NCI-H510A (cell line): ENCODE measurements around the gene OTUB1.

ENCODE experiments used
- DNase-seq: peaks from one replicate; lab custom pipeline; 2025; lab: John Stamatoyannopoulos, UW

Gene OTUB1

GRCh38 chr11:63978551-63979239 lies 7.5 kb upstream of the OTUB1 start:
- no peak for DNase-seq

GRCh38 chr11:63979426-63979825 lies 6.8 kb upstream of the OTUB1 start:
- no peak for DNase-seq

- DNase-seq, result no peak
These were observed 454 bp upstream of the OTUB1 start for GRCh38 chr11:63985812-63986155.

GRCh38 chr11:63986932-63987513 lies 785 bp downstream of the OTUB1 start:
- no peak for DNase-seq

DNA sequence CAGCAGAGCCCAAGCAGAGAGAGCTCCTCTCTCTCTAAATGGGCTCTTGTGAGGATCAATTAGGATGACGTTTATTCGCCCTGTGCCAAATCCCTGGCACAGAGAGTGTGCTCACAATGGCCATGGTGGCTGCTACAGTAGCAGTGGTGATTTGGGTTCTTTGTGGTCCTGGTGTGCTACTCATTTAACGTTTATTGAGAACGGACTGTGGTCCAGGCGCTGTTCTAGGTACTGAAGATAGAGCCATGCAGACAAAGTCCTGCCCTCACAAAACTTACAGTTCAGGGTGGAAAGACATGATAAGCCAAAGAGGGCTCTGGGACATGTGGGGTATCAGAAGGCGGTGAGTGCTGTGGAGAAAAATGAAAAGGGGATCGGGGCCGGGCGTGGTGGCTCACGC lies 5.3 kb downstream of the OTUB1 start:
- DNase-seq, result no peak

GRCh38 chr11:63993100-63993499 lies 6.9 kb downstream of the OTUB1 start:
- DNase-seq, result no peak

- DNase-seq, result no peak
These were observed 7.8 kb downstream of the OTUB1 start for GRCh38 chr11:63993993-63994392.

DNA sequence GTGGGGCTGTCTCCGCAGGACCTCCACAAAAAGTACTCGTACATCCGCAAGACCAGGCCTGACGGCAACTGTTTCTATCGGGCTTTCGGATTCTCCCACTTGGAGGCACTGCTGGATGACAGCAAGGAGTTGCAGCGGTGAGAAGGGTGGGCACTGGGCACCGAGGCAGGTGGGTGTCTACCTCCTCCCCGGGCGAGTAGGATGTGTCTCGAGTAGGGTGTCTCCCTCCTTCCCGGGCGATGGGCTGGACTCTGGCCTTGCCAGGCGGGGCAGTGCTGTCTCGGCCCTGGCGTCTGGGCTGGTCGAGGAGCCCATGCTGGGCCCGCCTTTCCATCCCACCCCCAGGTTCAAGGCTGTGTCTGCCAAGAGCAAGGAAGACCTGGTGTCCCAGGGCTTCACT lies 10.3 kb downstream of the OTUB1 start:
- no peak for DNase-seq

DNA sequence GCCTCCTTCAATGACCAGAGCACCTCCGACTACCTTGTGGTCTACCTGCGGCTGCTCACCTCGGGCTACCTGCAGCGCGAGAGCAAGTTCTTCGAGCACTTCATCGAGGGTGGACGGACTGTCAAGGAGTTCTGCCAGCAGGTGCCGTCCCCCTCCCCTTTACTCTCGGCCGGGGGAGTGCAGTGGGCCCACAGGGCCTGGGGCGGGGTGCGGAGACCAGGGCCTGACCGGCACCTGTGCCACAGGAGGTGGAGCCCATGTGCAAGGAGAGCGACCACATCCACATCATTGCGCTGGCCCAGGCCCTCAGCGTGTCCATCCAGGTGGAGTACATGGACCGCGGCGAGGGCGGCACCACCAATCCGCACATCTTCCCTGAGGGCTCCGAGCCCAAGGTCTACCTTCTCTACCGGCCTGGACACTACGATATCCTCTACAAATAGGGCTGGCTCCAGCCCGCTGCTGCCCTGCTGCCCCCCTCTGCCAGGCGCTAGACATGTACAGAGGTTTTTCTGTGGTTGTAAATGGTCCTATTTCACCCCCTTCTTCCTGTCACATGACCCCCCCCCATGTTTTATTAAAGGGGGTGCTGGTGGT lies 11.0 kb downstream of the OTUB1 start:
- DNase-seq, result no peak

DNA sequence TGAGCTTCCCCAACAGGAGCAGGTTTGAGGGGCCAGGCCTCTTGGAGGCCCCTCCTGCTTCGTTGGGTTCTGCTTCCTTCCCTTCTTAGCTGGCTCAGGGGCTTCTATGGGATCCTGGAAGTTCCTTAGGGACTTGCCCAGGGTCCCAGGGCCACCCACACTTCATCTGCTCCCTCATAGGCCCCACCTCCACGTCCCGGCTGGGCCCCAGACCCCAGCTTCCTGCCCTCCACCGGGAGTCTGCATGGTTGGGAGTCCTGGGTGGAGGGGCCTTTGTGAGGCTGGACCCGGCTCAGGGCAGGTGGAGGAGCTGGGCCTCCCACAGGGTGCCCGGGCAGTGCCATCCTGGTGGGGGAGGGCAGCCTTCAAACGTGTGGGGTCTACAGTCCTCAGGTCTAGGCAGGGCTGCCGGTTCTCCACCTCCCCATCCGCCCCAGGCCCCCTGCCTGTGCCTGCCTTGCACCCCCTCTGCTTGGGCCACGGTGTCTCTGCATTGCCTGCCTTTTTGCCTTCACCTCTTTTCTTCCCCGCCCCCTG lies 11.6 kb downstream of the OTUB1 start:
- no peak for DNase-seq

DNA sequence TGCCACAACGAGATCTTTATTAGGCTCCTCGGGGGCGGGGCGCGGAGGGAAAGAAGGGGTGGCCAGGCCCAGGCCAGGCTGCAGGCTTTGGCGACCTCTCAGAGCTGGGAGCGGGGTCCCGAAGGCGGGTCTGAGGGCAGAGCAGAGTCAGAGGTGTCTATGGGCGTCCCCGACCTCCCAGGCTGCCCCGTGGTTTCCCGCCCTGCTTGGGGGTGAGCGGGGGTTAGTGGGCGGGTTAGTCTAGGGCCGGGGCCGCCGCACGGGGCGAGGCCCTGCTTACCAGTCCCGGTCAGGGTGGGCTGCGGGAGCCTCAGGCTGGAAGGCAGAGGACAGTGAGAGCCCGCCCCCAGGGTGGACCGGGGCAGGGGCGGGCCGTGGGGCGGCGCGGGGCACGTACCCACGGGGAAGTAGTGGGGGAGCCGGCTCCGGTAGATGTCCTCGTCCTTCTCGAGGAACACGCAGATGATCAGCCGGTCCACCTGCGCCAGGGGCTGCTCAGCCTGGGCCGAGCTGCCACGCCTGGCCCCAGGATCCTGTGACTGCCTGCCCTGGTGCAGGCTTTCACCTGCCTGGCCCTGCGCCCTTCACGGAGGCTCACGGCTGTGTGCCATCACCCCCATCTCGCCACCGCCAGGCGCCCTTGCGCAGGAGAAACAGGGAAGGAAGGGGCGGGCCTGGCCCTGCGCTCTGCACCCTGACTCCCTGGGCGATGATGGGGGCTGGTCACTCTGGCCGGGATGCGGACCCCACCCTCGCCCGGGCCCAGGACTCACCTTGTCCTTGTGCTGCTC lies 12.5 kb downstream of the OTUB1 start:
- no peak for DNase-seq

DNA sequence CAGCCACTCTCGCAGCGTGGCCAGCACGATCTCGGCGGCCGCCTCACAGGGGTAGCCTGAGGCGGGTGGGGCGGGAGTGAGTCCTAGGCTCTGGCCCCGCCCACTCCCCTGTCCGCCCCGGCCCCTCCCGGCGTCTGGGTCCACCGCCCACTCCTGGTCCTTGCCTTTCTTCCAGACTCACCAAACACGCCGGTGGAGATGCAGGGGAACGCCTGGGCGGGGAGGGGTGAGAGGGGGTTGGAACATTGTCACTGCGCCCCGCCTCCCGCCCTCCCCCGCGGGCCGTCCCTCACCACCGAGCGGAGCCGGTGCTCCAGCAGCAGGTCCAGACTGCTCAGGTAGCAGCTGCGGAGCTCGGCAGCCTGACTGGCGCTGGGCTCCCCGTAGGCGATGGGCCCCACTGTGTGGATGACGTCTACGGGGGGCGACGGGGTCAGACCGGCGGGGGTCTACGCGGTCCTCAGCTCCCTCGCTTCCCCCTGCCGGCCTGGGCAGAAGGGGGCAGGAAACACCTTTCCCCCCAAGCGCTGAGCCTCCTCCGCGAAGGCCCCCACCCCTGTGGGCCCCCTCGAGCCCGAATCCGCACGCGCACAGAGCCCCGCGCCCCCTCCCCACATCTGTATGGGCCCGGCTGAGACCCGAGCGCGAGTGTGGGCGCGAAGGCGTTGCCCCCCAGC lies 13.2 kb downstream of the OTUB1 start:
- no peak for DNase-seq

- no peak for DNase-seq
These were observed 13.9 kb downstream of the OTUB1 start for GRCh38 chr11:64000026-64000739.

DNA sequence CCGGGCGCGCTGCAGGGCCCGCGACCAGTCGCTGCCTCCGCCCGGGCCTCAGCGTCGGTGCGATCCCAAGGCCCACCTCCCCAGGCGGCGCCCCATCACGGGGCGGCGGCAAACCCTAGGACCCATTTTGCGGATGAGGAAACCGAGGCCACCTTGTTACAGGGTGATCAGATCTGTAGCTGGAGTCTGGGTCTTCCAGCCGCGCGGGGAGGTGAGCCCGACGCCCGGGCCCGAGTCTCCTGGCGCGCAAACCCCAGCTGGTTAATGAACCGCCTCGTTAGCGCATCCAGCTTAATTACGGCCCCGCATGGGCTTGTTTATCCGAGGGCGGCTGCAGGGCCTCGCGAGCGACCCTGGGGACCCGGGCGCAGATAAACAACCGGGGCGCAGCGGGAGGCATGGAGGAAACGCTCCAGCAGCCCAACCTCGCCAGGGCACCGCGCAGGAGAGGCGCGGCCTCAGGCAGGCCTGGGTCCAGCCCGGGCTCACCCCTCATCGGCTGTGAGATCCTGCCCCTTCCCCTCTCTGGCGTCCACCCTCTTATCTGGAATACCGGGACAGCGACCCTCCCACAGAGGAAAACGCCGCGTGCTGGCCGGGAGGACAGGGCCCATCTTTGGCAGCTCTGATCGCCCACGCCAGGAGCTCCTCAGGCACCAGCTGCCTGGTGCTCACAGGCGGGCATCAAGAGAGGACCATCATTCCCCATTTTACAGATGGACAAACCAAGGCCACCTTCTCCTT lies 14.7 kb downstream of the OTUB1 start:
- DNase-seq, result no peak

GRCh38 chr11:64001484-64002420 lies 15.5 kb downstream of the OTUB1 start:
- no peak for DNase-seq

DNA sequence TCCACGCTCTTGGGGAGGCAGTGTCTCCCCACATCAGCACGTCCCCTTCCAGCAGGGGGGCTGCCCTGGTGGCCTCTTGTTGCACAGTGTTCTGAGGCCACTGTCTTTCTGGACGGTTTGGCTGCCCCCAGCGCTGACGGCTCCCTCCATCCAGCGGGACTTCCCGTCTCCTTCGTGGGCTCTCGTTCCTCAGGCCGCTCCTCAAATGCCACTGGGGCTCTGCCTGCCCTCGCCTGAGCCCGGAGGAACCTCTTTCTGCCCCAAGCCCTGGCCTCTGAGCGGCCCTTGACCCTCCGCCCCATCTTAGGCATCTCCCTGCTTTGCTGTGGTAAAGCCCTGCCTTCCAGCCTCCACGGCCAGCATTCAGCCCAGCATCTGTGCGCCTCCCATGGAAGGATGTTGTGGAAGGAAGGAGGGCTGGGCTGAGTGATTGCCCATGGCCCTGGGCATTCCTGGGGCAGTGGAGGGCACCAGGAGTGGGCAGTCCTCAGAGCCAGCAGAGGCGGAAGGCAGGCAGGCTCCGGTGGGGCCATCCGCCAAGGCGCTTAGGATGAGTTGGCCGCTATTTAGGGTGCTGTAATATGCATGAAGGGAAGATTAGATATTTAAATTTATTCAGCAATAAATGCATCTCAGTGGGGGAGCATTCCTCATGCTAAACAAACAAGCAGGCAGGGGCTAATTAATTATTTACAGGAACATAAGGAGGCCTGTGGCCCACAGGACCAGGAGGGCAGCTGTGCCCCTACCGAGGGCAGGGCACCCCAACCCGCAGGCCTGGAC lies 17.8 kb downstream of the OTUB1 start:
- no peak for DNase-seq

DNA sequence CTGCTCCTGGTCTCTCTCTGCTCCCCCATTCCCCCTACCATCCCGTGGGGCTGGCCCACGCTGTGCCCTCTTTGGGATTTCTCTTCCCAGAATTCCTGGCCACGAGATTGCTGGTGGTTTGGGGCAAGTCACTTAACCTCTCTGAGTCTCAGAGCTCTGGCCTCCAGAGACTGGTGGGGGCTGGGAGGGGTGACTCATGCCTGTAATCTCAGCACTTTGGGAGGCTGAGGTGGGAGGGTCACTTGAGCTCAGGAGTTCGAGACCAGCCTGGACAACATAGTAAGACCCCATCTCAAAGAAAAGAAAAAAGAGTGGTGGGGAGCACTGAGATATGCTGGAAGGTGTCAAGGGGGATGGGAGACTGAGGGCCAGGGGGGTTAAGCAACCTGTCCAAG lies 18.3 kb downstream of the OTUB1 start:
- no peak for DNase-seq

DNA sequence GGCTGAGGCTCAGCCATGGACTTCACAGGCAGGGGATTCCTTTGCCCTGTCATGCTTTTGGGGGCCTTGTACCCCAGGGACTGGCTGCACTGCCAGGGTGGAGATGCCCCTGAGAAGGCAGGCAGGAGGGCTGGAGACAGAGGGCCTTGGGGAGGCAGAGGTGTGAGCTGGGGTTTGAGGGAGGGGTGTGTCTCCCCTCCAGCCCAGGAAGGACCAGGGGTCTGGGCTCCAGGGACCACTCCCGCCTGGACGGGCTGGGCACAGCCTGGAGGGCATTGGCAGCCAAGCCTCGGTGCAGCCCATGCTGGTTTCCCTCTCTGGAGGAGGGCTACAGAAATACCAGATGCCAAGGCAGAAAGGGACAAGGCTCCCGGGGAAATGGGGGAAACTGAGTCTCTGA lies 19.5 kb downstream of the OTUB1 start:
- no peak for DNase-seq

DNA sequence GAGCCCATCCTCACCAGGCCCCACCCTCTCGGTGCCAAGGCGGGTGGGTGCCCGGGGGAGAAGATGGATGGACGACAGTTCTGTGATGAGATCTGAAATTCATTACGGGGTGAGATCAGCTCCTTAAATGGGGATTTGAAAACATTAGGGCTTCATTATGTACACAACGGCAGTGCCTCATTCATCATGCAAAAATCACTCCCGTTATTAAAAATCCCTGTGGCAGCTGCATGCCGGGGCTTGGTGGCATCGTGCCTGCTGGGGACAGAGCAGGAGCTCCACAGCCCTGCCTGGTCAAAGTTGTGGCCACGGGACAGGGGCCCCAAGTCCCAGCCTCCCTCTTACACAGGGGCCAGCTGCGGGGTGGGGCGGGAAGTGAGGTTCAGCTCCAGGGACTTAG lies 20.2 kb downstream of the OTUB1 start:
- DNase-seq, result no peak
